Measurements from ENCODE around the gene CC2D2A.
"Not testable (repeated sequence)": the region's sequence is repeated elsewhere in the genome, so short reads cannot be mapped to it uniquely, and the experiment has no call there.

The CC2D2A gene

GRCh38 chr4:15516494-15516893 lies 46.8 kb downstream of the CC2D2A start:
- DNase-seq (ENCODE audit: low read depth), result no peak

GRCh38 chr4:15517681-15518080 lies 48.0 kb downstream of the CC2D2A start:
- DNase-seq (ENCODE audit: low read depth), result not testable (repeated sequence)

- no peak for DNase-seq (ENCODE audit: low read depth)
Observed at GRCh38 chr4:15521442-15522039, 51.9 kb downstream of the CC2D2A start.

GRCh38 chr4:15525080-15525479 lies 55.4 kb downstream of the CC2D2A start:
- no peak for DNase-seq (ENCODE audit: low read depth)

GRCh38 chr4:15526924-15527592 lies 57.4 kb downstream of the CC2D2A start:
- no peak for DNase-seq (ENCODE audit: low read depth)

- DNase-seq (ENCODE audit: low read depth), result no peak
Observed at GRCh38 chr4:15531792-15532191, 62.1 kb downstream of the CC2D2A start.

- DNase-seq (ENCODE audit: low read depth), result no peak
Observed at GRCh38 chr4:15533817-15534216, 64.1 kb downstream of the CC2D2A start.

GRCh38 chr4:15535599-15535998 lies 65.9 kb downstream of the CC2D2A start:
- no peak for DNase-seq (ENCODE audit: low read depth)

GRCh38 chr4:15536552-15537499 lies 67.1 kb downstream of the CC2D2A start:
- DNase-seq (ENCODE audit: low read depth), result no peak

- no peak for DNase-seq (ENCODE audit: low read depth)
Observed at GRCh38 chr4:15541941-15542340, 72.3 kb downstream of the CC2D2A start.

GRCh38 chr4:15542760-15543159 lies 73.1 kb downstream of the CC2D2A start:
- no peak for DNase-seq (ENCODE audit: low read depth)

GRCh38 chr4:15543537-15544247 lies 74.0 kb downstream of the CC2D2A start:
- no peak for DNase-seq (ENCODE audit: low read depth)

- no peak for DNase-seq (ENCODE audit: low read depth)
Observed at GRCh38 chr4:15544248-15544729, 74.6 kb downstream of the CC2D2A start.

GRCh38 chr4:15545371-15545770 lies 75.7 kb downstream of the CC2D2A start:
- no peak for DNase-seq (ENCODE audit: low read depth)

GRCh38 chr4:15547392-15547791 lies 77.7 kb downstream of the CC2D2A start:
- no peak for DNase-seq (ENCODE audit: low read depth)

- DNase-seq (ENCODE audit: low read depth), result no peak
Observed at GRCh38 chr4:15550491-15550890, 80.8 kb downstream of the CC2D2A start.

- no peak for DNase-seq (ENCODE audit: low read depth)
Observed at GRCh38 chr4:15551740-15552446, 82.2 kb downstream of the CC2D2A start.

GRCh38 chr4:15552557-15553362 lies 83.1 kb downstream of the CC2D2A start:
- DNase-seq (ENCODE audit: low read depth), result no peak

GRCh38 chr4:15556511-15557092 lies 86.9 kb downstream of the CC2D2A start:
- DNase-seq (ENCODE audit: low read depth), result no peak

All from GM04503 (cell line).